Panc1 (cell line): ENCODE data around the gene FRMD8.

Source experiments
- TCF7L2 ChIP-seq: IDR thresholded peaks from 2 replicates; pipeline ENCODE4 v1.6.1; 2011; ENCODE audit warnings: mild to moderate bottlenecking, low read depth, low read length, inconsistent platforms
- TF ChIP-seq, protein P1 (sequence below): fragments of 450-650 bp; IDR thresholded peaks from 2 replicates; pipeline ENCODE4 v1.5.1; 2017; ENCODE audit warnings: mild to moderate bottlenecking
- TF ChIP-seq, protein P2 (sequence below), 2 experiments: IDR thresholded peaks; 2 replicates each; pipeline ENCODE4 v1.6.1; 2011 to 2012; ENCODE audit warnings: low read depth in 2 of 2, control low read depth in 1 of 2, low read length in 1 of 2, mild to moderate bottlenecking in 1 of 2, moderate library complexity in 1 of 2; ENCODE audit not compliant: insufficient read depth in 1 of 2

DNA sequence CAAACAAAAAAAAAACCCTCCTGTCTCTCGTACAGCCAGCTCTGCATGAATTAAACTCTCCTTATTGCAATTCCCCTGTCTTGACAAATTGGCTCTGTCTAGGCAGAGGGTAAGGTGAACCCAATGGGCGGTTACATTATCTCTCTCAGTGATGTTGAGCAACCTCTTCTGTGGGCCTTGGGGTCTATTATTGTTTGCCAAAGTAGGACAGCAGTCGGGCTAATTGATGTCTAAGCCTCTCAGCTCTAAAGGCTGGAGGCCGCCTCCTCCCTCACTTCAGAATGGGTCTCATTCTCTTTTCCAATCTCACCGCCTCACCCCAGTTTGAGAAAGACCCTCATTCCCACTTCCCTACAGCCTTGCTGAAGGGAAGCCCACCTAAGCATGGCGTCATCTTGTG, 2.7 kb upstream of the FRMD8 start:
- TF ChIP-seq, protein P1, sequence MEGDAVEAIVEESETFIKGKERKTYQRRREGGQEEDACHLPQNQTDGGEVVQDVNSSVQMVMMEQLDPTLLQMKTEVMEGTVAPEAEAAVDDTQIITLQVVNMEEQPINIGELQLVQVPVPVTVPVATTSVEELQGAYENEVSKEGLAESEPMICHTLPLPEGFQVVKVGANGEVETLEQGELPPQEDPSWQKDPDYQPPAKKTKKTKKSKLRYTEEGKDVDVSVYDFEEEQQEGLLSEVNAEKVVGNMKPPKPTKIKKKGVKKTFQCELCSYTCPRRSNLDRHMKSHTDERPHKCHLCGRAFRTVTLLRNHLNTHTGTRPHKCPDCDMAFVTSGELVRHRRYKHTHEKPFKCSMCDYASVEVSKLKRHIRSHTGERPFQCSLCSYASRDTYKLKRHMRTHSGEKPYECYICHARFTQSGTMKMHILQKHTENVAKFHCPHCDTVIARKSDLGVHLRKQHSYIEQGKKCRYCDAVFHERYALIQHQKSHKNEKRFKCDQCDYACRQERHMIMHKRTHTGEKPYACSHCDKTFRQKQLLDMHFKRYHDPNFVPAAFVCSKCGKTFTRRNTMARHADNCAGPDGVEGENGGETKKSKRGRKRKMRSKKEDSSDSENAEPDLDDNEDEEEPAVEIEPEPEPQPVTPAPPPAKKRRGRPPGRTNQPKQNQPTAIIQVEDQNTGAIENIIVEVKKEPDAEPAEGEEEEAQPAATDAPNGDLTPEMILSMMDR = no peak
- TF ChIP-seq, protein P2, sequence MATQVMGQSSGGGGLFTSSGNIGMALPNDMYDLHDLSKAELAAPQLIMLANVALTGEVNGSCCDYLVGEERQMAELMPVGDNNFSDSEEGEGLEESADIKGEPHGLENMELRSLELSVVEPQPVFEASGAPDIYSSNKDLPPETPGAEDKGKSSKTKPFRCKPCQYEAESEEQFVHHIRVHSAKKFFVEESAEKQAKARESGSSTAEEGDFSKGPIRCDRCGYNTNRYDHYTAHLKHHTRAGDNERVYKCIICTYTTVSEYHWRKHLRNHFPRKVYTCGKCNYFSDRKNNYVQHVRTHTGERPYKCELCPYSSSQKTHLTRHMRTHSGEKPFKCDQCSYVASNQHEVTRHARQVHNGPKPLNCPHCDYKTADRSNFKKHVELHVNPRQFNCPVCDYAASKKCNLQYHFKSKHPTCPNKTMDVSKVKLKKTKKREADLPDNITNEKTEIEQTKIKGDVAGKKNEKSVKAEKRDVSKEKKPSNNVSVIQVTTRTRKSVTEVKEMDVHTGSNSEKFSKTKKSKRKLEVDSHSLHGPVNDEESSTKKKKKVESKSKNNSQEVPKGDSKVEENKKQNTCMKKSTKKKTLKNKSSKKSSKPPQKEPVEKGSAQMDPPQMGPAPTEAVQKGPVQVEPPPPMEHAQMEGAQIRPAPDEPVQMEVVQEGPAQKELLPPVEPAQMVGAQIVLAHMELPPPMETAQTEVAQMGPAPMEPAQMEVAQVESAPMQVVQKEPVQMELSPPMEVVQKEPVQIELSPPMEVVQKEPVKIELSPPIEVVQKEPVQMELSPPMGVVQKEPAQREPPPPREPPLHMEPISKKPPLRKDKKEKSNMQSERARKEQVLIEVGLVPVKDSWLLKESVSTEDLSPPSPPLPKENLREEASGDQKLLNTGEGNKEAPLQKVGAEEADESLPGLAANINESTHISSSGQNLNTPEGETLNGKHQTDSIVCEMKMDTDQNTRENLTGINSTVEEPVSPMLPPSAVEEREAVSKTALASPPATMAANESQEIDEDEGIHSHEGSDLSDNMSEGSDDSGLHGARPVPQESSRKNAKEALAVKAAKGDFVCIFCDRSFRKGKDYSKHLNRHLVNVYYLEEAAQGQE (IDR thresholded peaks at IDR 0.05; ENCODE audit: insufficient read depth in 1 of 2, low read depth in 2 of 2, low read length in 1 of 2) = no peak
- TF ChIP-seq TCF7L2 = no peak
